Fibroblast of pulmonary artery (primary cell): ENCODE measurements around the gene MTCL3.

Experiments used
- DNase-seq: peaks from one replicate; pipeline ENCODE4 v3.0.0-alpha.2; 2010; ENCODE audit warnings: low read depth
- H3K4me3 ChIP-seq: replicated peaks from 2 replicates; pipeline ENCODE4 v1.5.1; 2011; ENCODE audit warnings: low read depth, mild to moderate bottlenecking, control low read depth, low read length, moderate library complexity
- CTCF ChIP-seq: IDR thresholded peaks from 2 replicates; pipeline ENCODE4 v1.5.1; 2011; ENCODE audit warnings: mild to moderate bottlenecking, control low read depth, low read length, inconsistent platforms; ENCODE audit errors: missing control alignments

Gene MTCL3

GRCh38 chr6:127475135-127475822 is 43.9 kb downstream of the MTCL3 start:
- no peak overlapping the region for H3K4me3 ChIP-seq
- no peak for DNase-seq
- TF ChIP-seq CTCF = no peak

GRCh38 chr6:127471379-127472255 is 47.5 kb downstream of the MTCL3 start:
- no peak overlapping the region for H3K4me3 ChIP-seq
- DNase-seq = peak; percentile 14
- no peak for TF ChIP-seq CTCF

GRCh38 chr6:127468936-127469335 is 50.2 kb downstream of the MTCL3 start:
- no peak overlapping the region for H3K4me3 ChIP-seq
- no peak for TF ChIP-seq CTCF
- no peak for DNase-seq

- TF ChIP-seq CTCF = no peak
- no peak overlapping the region for H3K4me3 ChIP-seq
- DNase-seq = no peak
These were observed 52.7 kb downstream of the MTCL3 start for GRCh38 chr6:127466416-127466815.

GRCh38 chr6:127464881-127465459 is 54.2 kb downstream of the MTCL3 start:
- DNase-seq = peak; percentile 82
- no peak overlapping the region for H3K4me3 ChIP-seq
- peak; percentile 98 for TF ChIP-seq CTCF

GRCh38 chr6:127464161-127464880 is 54.8 kb downstream of the MTCL3 start:
- no peak for TF ChIP-seq CTCF
- H3K4me3 ChIP-seq = no peak overlapping the region
- peak; percentile 76 for DNase-seq
